ENCODE data around the gene AOPEP.

The AOPEP gene

DNA sequence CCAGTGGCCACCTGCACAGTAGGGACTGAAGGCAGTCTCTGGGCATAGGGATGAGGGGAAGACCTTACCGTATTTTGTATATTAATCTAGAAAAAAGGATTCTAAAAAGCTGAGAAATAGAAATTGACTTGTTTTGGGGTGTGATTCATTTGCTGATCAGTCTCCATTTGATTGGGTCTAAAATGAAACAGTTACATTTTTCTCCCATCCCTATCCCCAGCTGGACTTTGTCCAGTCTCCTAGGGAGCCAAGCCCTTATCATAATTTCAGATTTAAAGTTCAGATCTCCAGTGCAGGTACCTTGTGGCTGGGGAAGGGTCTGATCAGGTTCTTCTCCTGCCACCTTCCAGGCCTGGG is 350.2 kb downstream of the AOPEP start:
- Histone ChIP-seq H3K36me3 (ENCODE audit: control insufficient read depth, insufficient read depth, low read length) (no peaks in the 10 kb centered on the region), H2AFZ (no peak overlapping the region), H3K4me3 (ENCODE audit: low read depth, low read length) (peak overlapping the region; percentile 30), H3K79me2 (peaks cover 59% of the 10 kb centered on the region), H3K9me3 (ENCODE audit: control insufficient read depth, low read length) (no peaks in the 10 kb centered on the region), H3K9ac (no peak overlapping the region), H3K27ac (no peak overlapping the region), H3K4me2 (ENCODE audit: low read length) (peak overlapping the region; percentile 75), H3K27me3 (ENCODE audit: control insufficient read depth, insufficient read depth, low read length) (no peaks in the 10 kb centered on the region), H3K4me1 (peaks cover 12% of the 10 kb centered on the region)
- TF ChIP-seq, protein P1, sequence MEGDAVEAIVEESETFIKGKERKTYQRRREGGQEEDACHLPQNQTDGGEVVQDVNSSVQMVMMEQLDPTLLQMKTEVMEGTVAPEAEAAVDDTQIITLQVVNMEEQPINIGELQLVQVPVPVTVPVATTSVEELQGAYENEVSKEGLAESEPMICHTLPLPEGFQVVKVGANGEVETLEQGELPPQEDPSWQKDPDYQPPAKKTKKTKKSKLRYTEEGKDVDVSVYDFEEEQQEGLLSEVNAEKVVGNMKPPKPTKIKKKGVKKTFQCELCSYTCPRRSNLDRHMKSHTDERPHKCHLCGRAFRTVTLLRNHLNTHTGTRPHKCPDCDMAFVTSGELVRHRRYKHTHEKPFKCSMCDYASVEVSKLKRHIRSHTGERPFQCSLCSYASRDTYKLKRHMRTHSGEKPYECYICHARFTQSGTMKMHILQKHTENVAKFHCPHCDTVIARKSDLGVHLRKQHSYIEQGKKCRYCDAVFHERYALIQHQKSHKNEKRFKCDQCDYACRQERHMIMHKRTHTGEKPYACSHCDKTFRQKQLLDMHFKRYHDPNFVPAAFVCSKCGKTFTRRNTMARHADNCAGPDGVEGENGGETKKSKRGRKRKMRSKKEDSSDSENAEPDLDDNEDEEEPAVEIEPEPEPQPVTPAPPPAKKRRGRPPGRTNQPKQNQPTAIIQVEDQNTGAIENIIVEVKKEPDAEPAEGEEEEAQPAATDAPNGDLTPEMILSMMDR (IDR thresholded peaks at IDR 0.05): no peak

DNA sequence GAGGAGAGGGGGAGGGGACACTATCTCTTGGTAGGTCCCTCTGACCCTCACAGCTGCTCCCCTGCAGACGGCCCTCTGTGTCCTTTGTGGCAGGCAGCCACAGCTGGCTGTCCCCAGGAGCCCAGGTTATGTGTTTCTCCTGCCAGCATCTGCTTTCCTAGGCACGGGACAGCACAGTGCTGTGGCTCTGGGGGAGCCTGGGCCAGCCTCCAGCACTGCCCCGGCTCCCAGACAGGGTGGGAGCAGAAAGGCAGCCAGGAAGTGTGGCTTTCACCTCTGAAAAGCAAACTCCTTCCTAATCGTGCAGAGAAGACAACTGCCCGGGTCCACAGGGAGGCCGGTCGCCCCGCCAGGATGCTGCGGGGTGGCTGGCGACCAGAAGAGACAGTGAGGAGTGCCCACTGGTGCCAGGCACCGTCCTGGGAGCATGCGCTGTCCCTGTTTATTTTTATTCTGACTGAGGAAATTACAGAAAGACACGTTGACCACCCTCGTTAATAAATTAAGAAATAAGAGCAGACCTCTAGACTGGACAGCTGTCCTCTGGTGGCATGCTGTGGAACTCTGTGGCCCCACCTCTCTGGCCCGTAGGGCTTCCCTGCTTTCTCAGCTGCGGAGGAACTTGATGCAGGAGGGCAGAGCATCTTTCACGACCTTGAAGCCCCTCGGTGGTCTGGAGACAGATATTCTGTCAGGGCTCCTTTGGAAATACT is 350.7 kb downstream of the AOPEP start:
- H3K9me3 ChIP-seq (ENCODE audit: control insufficient read depth, low read length): no peaks in the 10 kb centered on the region
- no peak overlapping the region for H3K27ac ChIP-seq
- H2AFZ ChIP-seq: no peak overlapping the region
- peak overlapping the region; percentile 75 for H3K4me2 ChIP-seq (ENCODE audit: low read length)
- TF ChIP-seq, protein P1 (IDR thresholded peaks at IDR 0.05): no peak
- H3K36me3 ChIP-seq (ENCODE audit: control insufficient read depth, insufficient read depth, low read length): no peaks in the 10 kb centered on the region
- peaks cover 54% of the 10 kb centered on the region for H3K79me2 ChIP-seq
- no peak overlapping the region for H3K9ac ChIP-seq
- H3K4me1 ChIP-seq: peaks cover 12% of the 10 kb centered on the region
- no peaks in the 10 kb centered on the region for H3K27me3 ChIP-seq (ENCODE audit: control insufficient read depth, insufficient read depth, low read length)
- H3K4me3 ChIP-seq (ENCODE audit: low read depth, low read length): peak overlapping the region; percentile 30

DNA sequence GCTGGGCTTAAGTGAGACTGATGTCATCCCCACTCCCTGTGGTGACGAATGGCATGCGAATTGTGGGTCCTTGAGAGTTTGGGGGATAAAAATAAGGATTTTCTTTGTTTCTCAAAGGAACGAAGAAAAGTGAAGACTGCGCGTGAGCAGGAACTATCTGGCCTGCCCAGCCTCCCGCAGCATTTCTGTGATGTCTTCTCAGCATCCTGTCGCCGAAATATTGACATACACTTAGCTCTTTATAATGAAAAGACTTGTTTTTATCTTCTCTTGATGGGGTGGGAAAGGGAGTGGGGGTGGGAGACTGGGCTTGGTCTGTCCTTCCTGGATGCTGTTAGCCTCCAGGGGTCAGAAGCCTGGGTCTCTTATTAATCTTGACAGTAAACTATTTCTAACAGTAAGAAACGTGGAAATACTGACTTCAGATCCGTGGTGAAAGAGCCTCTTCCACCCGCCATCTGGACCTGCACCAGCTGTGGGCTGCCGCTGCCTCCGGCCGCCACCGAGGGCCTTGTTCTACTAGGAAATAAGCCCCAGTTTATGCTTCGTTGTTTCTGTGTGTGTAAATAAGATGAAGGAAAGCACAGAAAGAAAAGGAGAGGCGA is 351.4 kb downstream of the AOPEP start:
- Histone ChIP-seq H3K27me3 (ENCODE audit: control insufficient read depth, insufficient read depth, low read length) (no peaks in the 10 kb centered on the region), H3K4me3 (ENCODE audit: low read depth, low read length) (peak overlapping the region; percentile 30), H3K79me2 (peaks cover 51% of the 10 kb centered on the region), H3K4me2 (ENCODE audit: low read length) (peak overlapping the region; percentile 75), H3K27ac (peak overlapping the region; percentile 4), H3K9ac (no peak overlapping the region), H3K4me1 (peaks cover 12% of the 10 kb centered on the region), H3K9me3 (ENCODE audit: control insufficient read depth, low read length) (no peaks in the 10 kb centered on the region), H3K36me3 (ENCODE audit: control insufficient read depth, insufficient read depth, low read length) (no peaks in the 10 kb centered on the region), H2AFZ (no peak overlapping the region)
- TF ChIP-seq, protein P1 (IDR thresholded peaks at IDR 0.05): no peak

DNA sequence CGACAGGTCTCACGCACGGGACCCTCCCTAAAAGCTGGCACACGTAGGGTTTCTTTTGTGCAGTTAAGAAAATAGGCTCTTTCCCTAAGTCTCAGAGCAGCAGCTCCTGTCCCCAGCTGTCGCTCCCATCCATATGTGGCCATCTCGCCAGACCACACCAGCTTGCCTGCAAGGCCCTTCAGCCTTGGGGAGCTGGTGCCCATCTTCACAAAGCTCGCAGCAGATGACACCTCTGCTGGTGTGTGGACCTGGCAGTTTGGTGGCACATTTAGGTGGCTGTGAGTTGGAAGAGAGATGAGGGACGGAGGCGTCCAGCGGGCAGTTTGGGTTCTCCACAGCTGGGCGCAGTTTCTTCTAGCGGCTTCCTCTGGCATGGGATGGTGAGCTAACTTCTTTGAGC is 352.0 kb downstream of the AOPEP start:
- Histone ChIP-seq H3K36me3 (ENCODE audit: control insufficient read depth, insufficient read depth, low read length) (no peaks in the 10 kb centered on the region), H3K4me2 (ENCODE audit: low read length) (peak overlapping the region; percentile 75), H3K27me3 (ENCODE audit: control insufficient read depth, insufficient read depth, low read length) (no peaks in the 10 kb centered on the region), H2AFZ (no peak overlapping the region), H3K4me3 (ENCODE audit: low read depth, low read length) (peak overlapping the region; percentile 30), H3K9ac (no peak overlapping the region), H3K9me3 (ENCODE audit: control insufficient read depth, low read length) (no peaks in the 10 kb centered on the region), H3K4me1 (peaks cover 12% of the 10 kb centered on the region), H3K79me2 (peaks cover 47% of the 10 kb centered on the region), H3K27ac (no peak overlapping the region)
- TF ChIP-seq, protein P1 (IDR thresholded peaks at IDR 0.05): no peak

DNA sequence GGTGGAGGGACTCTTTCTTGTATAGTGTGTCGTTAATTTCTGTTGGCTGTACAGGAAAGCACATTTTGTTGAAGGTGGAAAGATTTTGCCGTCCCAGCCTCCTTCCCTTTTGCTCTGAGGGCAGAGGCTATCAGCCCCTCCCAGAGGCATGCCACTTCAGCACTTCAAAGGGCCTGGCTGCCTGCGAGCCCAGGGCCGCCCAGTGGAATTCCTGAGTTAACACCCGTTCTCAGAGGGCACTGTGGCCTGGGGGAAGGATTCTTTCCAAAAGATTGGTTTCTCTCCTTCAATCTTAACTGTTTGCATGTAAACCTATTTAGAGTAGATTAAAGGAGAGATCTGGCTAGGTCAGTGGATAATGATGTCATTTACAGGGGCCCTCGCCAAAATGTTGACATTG is 352.4 kb downstream of the AOPEP start:
- Histone ChIP-seq H3K9me3 (ENCODE audit: control insufficient read depth, low read length) (no peaks in the 10 kb centered on the region), H3K79me2 (peaks cover 46% of the 10 kb centered on the region), H3K4me2 (ENCODE audit: low read length) (peak overlapping the region; percentile 75), H3K27ac (no peak overlapping the region), H3K4me3 (ENCODE audit: low read depth, low read length) (peak overlapping the region; percentile 30), H3K36me3 (ENCODE audit: control insufficient read depth, insufficient read depth, low read length) (no peaks in the 10 kb centered on the region), H2AFZ (no peak overlapping the region), H3K4me1 (peaks cover 12% of the 10 kb centered on the region), H3K27me3 (ENCODE audit: control insufficient read depth, insufficient read depth, low read length) (no peaks in the 10 kb centered on the region), H3K9ac (no peak overlapping the region)
- TF ChIP-seq, protein P1 (IDR thresholded peaks at IDR 0.05): peak; percentile 9
